GM21360 (cell line): ENCODE measurements around the gene EIF5A.

Experiments
- ATAC-seq: cut with Tn5 transposase; IDR thresholded peaks from one replicate; pipeline ENCODE4 v1.9.1; 2021; ENCODE audit warnings: mild to moderate bottlenecking, moderate library complexity; ENCODE audit not compliant: unreplicated experiment

The EIF5A gene

GRCh38 chr17:7306911-7307685, at the start of gene EIF5A:
EIF5A (plus strand) TSS chr17:7307628; CDS start chr17:7309636, 2,008 bp downstream.
- ATAC-seq: peak; percentile 55

- no peak for ATAC-seq
Measured at GRCh38 chr17:7258731-7259554, 48.5 kb upstream of the EIF5A start.

GRCh38 chr17:7259555-7259889, 47.9 kb upstream of the EIF5A start:
- ATAC-seq: no peak

- ATAC-seq: no peak
Measured at GRCh38 chr17:7260151-7260550, 47.3 kb upstream of the EIF5A start.

- no peak for ATAC-seq
Measured at GRCh38 chr17:7260651-7261378, 46.6 kb upstream of the EIF5A start.

GRCh38 chr17:7261379-7262191, 45.8 kb upstream of the EIF5A start:
- ATAC-seq: no peak

GRCh38 chr17:7262192-7262934, 45.1 kb upstream of the EIF5A start, which contains the start of gene CLDN7:
CLDN7 (minus strand) TSS chr17:7262478; CDS start chr17:7262043, 435 bp downstream.
- ATAC-seq: no peak

GRCh38 chr17:7262935-7263800, 44.3 kb upstream of the EIF5A start:
- ATAC-seq: no peak

- no peak for ATAC-seq
Measured at GRCh38 chr17:7263801-7264078, 43.7 kb upstream of the EIF5A start.

GRCh38 chr17:7266784-7267183, 40.6 kb upstream of the EIF5A start:
- no peak for ATAC-seq

GRCh38 chr17:7279448-7279847, 28.0 kb upstream of the EIF5A start:
- no peak for ATAC-seq

GRCh38 chr17:7280519-7281073, 26.8 kb upstream of the EIF5A start:
- peak; percentile 64 for ATAC-seq

- peak; percentile 51 for ATAC-seq
Measured at GRCh38 chr17:7281074-7281952, 26.1 kb upstream of the EIF5A start, which contains the start of gene SLC2A4. SLC2A4 (plus strand) TSS chr17:7281718; CDS start chr17:7281935, 217 bp downstream.

GRCh38 chr17:7281953-7282751, 25.3 kb upstream of the EIF5A start:
- ATAC-seq: no peak

GRCh38 chr17:7282752-7283321, 24.6 kb upstream of the EIF5A start:
- ATAC-seq: no peak

- no peak for ATAC-seq
Measured at GRCh38 chr17:7283471-7284216, 23.8 kb upstream of the EIF5A start.
